Astrocyte (in vitro differentiated cells and primary cell): ENCODE data around the gene MYOZ2.

Source experiments
- CTCF ChIP-seq: IDR thresholded peaks from 2 replicates; pipeline ENCODE4 v1.5.1; 2011; ENCODE audit warnings: low read depth, mild to moderate bottlenecking, inconsistent platforms, low read length, moderate library complexity; ENCODE audit not compliant: insufficient read depth
- EZH2 ChIP-seq: IDR thresholded peaks from 2 replicates; pipeline ENCODE4 v1.6.1; 2012; ENCODE audit warnings: mild to moderate bottlenecking, low read length, inconsistent platforms; ENCODE audit not compliant: insufficient read depth

- TF ChIP-seq CTCF, result no peak
- no peak for TF ChIP-seq EZH2
Measured at GRCh38 chr4:119172223-119172622, 36.6 kb downstream of the MYOZ2 start.
